ENCODE data around the gene BAHCC1.

The BAHCC1 gene

DNA sequence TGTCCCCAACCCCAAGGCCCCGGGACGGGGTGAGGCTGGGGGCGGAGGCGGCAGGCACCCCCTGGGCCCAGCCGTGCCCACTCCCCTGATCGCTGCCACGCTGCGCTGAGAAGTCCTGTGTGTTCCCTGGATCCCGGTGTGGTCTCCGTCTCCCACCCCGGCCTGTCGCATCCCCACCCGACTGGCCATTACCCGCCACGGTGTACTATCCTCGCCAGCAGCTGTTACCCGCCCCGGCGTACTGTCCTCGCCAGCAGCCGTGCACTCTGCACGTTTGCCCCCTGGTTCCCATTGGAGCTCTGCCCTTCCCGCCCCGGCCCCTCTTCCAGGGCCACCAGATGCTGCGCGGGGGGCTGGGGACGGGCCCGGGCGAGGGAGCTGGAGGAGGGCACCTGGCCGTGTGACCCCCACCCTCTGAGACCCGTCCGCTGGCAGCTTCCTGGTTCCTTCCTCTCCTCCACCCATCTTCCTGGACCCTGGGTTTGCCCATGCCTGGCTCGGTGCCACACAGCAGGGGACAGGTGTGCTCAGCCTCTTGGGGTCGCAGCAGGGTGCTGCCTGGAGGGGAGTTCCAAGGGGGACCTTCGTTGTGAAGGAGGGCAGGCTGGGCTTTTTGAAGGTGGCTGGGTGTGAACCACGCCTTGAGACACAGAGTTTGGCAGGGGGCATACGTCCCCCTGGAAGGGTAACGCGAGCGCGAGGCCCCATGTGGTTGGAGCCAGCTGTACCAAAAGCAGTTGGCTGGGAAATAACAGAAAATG lies 19.7 kb downstream of the BAHCC1 start:
- H3K79me2 ChIP-seq (ENCODE audit: insufficient read depth, low read length) = no peaks in the 10 kb centered on the region
- H3K9me2 ChIP-seq (ENCODE audit: low read depth, low read length) = no peaks in the 10 kb centered on the region
- H4K20me1 ChIP-seq (ENCODE audit: insufficient read depth, low read length) = no peaks in the 10 kb centered on the region
- H3F3A ChIP-seq (ENCODE audit: insufficient read depth, low read length) = no peaks in the 10 kb centered on the region
- no peaks in the 10 kb centered on the region for H3K9me3 ChIP-seq (ENCODE audit: low read length)
- H3K9ac ChIP-seq (ENCODE audit: low read length) = no peak overlapping the region
- H3K4me2 ChIP-seq (ENCODE audit: low read length) = no peak overlapping the region
- H3K27ac ChIP-seq (ENCODE audit: low read depth, low read length, poor library complexity, severe bottlenecking) = no peak overlapping the region
- TF ChIP-seq, protein P1, sequence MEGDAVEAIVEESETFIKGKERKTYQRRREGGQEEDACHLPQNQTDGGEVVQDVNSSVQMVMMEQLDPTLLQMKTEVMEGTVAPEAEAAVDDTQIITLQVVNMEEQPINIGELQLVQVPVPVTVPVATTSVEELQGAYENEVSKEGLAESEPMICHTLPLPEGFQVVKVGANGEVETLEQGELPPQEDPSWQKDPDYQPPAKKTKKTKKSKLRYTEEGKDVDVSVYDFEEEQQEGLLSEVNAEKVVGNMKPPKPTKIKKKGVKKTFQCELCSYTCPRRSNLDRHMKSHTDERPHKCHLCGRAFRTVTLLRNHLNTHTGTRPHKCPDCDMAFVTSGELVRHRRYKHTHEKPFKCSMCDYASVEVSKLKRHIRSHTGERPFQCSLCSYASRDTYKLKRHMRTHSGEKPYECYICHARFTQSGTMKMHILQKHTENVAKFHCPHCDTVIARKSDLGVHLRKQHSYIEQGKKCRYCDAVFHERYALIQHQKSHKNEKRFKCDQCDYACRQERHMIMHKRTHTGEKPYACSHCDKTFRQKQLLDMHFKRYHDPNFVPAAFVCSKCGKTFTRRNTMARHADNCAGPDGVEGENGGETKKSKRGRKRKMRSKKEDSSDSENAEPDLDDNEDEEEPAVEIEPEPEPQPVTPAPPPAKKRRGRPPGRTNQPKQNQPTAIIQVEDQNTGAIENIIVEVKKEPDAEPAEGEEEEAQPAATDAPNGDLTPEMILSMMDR (IDR thresholded peaks at IDR 0.05; ENCODE audit: low read length) = no peak
- no peak for TF ChIP-seq EZH2 (IDR thresholded peaks at IDR 0.05; ENCODE audit: borderline replicate concordance, low read length)
- no peak overlapping the region for H3K4me3 ChIP-seq (ENCODE audit: low read depth, low read length, poor library complexity, severe bottlenecking)
- peaks cover 15% of the 10 kb centered on the region; the same call in 1 of the 2 replicates for H3K27me3 ChIP-seq (ENCODE audit: insufficient read depth, low read length)
- no peaks in the 10 kb centered on the region for H3K36me3 ChIP-seq (ENCODE audit: insufficient read depth, low read length)
- H2AFZ ChIP-seq (ENCODE audit: low read length) = no peak overlapping the region
- no peaks in the 10 kb centered on the region for H3K4me1 ChIP-seq (ENCODE audit: insufficient read depth, low read length, severe bottlenecking)

DNA sequence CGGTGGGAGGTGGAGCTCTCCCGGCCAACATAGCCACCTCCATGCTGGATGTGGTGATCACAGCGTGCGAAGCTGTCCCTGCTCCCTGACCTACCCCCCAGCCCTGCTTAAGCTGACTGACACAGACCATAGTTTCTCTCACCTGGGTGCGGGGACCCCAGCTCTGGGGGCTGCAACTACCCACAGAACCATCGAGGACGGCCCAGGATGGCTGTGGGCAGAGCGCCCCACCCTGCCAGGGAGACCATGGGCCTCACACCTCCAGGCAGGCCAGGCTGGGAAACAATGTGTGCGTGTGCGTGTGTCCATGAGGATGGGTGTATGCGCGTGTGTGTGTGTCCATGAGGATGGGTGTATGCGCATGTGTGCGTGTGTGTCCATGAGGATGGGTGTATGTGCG lies 20.4 kb downstream of the BAHCC1 start:
- Histone ChIP-seq H3K9me2 (ENCODE audit: low read depth, low read length) (no peaks in the 10 kb centered on the region), H3K4me3 (ENCODE audit: low read depth, low read length, poor library complexity, severe bottlenecking) (no peak overlapping the region), H3K27me3 (ENCODE audit: insufficient read depth, low read length) (peaks cover 22% of the 10 kb centered on the region; the same call in 1 of the 2 replicates), H3K27ac (ENCODE audit: low read depth, low read length, poor library complexity, severe bottlenecking) (no peak overlapping the region), H3K79me2 (ENCODE audit: insufficient read depth, low read length) (no peaks in the 10 kb centered on the region), H3F3A (ENCODE audit: insufficient read depth, low read length) (no peaks in the 10 kb centered on the region), H3K36me3 (ENCODE audit: insufficient read depth, low read length) (no peaks in the 10 kb centered on the region), H3K9me3 (ENCODE audit: low read length) (no peaks in the 10 kb centered on the region), H4K20me1 (ENCODE audit: insufficient read depth, low read length) (no peaks in the 10 kb centered on the region), H3K9ac (ENCODE audit: low read length) (no peak overlapping the region), H3K4me1 (ENCODE audit: insufficient read depth, low read length, severe bottlenecking) (no peaks in the 10 kb centered on the region), H2AFZ (ENCODE audit: low read length) (no peak overlapping the region), H3K4me2 (ENCODE audit: low read length) (no peak overlapping the region)
- TF ChIP-seq EZH2 (IDR thresholded peaks at IDR 0.05; ENCODE audit: borderline replicate concordance, low read length) = no peak
- TF ChIP-seq, protein P1 (IDR thresholded peaks at IDR 0.05; ENCODE audit: low read length) = no peak

DNA sequence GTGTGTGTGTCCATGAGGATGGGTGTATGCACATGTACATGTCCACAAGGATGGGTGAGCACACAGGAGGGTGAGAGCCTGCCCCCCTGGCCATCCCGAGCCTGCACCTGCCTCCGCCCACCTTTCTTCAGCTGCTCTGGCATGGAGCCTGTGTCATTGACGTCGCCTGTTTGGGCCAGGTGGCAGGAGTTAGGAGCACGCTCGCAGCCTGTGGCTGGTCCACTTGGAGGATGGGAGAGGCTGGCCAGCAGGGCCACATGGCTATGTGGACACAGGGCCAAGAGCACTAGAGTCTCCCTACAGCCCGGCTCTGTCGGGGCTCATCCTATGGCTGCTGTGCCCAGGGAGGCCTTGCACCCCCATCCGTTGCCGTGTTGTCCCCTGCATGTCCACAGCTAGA lies 21.4 kb downstream of the BAHCC1 start:
- no peak for TF ChIP-seq EZH2 (IDR thresholded peaks at IDR 0.05; ENCODE audit: borderline replicate concordance, low read length)
- TF ChIP-seq, protein P1 (IDR thresholded peaks at IDR 0.05; ENCODE audit: low read length) = no peak
- no peak overlapping the region for H3K27ac ChIP-seq (ENCODE audit: low read depth, low read length, poor library complexity, severe bottlenecking)
- no peak overlapping the region for H3K4me3 ChIP-seq (ENCODE audit: low read depth, low read length, poor library complexity, severe bottlenecking)
- no peaks in the 10 kb centered on the region for H4K20me1 ChIP-seq (ENCODE audit: insufficient read depth, low read length)
- no peaks in the 10 kb centered on the region for H3K36me3 ChIP-seq (ENCODE audit: insufficient read depth, low read length)
- H3K27me3 ChIP-seq (ENCODE audit: insufficient read depth, low read length) = peaks cover 25% of the 10 kb centered on the region; the same call in 1 of the 2 replicates
- H3F3A ChIP-seq (ENCODE audit: insufficient read depth, low read length) = no peaks in the 10 kb centered on the region
- H2AFZ ChIP-seq (ENCODE audit: low read length) = no peak overlapping the region
- H3K4me1 ChIP-seq (ENCODE audit: insufficient read depth, low read length, severe bottlenecking) = no peaks in the 10 kb centered on the region
- no peaks in the 10 kb centered on the region for H3K9me2 ChIP-seq (ENCODE audit: low read depth, low read length)
- no peaks in the 10 kb centered on the region for H3K9me3 ChIP-seq (ENCODE audit: low read length)
- H3K9ac ChIP-seq (ENCODE audit: low read length) = no peak overlapping the region
- no peaks in the 10 kb centered on the region for H3K79me2 ChIP-seq (ENCODE audit: insufficient read depth, low read length)
- no peak overlapping the region for H3K4me2 ChIP-seq (ENCODE audit: low read length)

Measured in OCI-LY1 (cell line).